Muscle layer of colon (tissue), 2 donors: ENCODE data around the gene CDH22.

Experiments used
- H3K27ac ChIP-seq: one replicate; pipeline ENCODE4 v1.7.0; 2013; ENCODE audit warnings: low read depth, mild to moderate bottlenecking, low read length, moderate library complexity
- H3K27me3 ChIP-seq, 2 donors: one replicate each; pipeline ENCODE4 v1.7.0; 2013; ENCODE audit warnings: low read length in 2 of 2, mild to moderate bottlenecking in 2 of 2; ENCODE audit not compliant: insufficient read depth in 2 of 2, control insufficient read depth in 1 of 2
- H3K36me3 ChIP-seq: one replicate; pipeline ENCODE4 v1.7.0; 2013; ENCODE audit warnings: mild to moderate bottlenecking, low read length; ENCODE audit not compliant: insufficient read depth
- H3K4me1 ChIP-seq: one replicate; pipeline ENCODE4 v1.7.0; 2013; ENCODE audit warnings: mild to moderate bottlenecking, low read length; ENCODE audit not compliant: insufficient read depth
- H3K4me3 ChIP-seq, 2 donors: one replicate each; pipeline ENCODE4 v1.7.0; 2013; ENCODE audit warnings: low read length in 2 of 2, low read depth in 1 of 2, mild to moderate bottlenecking in 1 of 2, moderate library complexity in 1 of 2
- H3K9ac ChIP-seq: one replicate; pipeline ENCODE4 v1.7.0; 2013; ENCODE audit warnings: low read length
- H3K9me3 ChIP-seq: one replicate; pipeline ENCODE4 v1.7.0; 2013; ENCODE audit warnings: mild to moderate bottlenecking, low read length
- donor health status: abdominal sarcoma.
- donor health status: Adenocarcinoma of cecum.

Gene CDH22

GRCh38 chr20:46308258-46309157, at the start of gene CDH22:
CDH22 (minus strand) TSS chr20:46308498; CDS start chr20:46251294, 57,204 bp downstream.
- no peaks in the 10 kb centered on the region for H3K9me3 ChIP-seq
- H3K27me3 ChIP-seq: peaks cover 45 to 85% of the 10 kb centered on the region in 2 donors
- no peaks in the 10 kb centered on the region for H3K36me3 ChIP-seq
- peak within 1 kb of the TSS in 1 of 2 donors; percentile 31 for H3K4me3 ChIP-seq
- no peak within 1 kb of the TSS for H3K9ac ChIP-seq
- H3K4me1 ChIP-seq: no peaks in the 10 kb centered on the region
- no peak within 1 kb of the TSS for H3K27ac ChIP-seq

- Histone ChIP-seq H3K36me3 (peaks cover 6% of the 10 kb centered on the region), H3K4me1 (peaks cover 9% of the 10 kb centered on the region), H3K27ac (no peak overlapping the region), H3K9me3 (no peaks in the 10 kb centered on the region), H3K27me3 (no peaks in the 10 kb centered on the region), H3K4me3 (no peak overlapping the region), H3K9ac (no peak overlapping the region)
These were observed 48.8 kb upstream of the CDH22 start for GRCh38 chr20:46357030-46357514.

GRCh38 chr20:46356195-46357029, 48.1 kb upstream of the CDH22 start:
- H3K4me3 ChIP-seq: no peak overlapping the region
- H3K4me1 ChIP-seq: peaks cover 2% of the 10 kb centered on the region
- H3K9me3 ChIP-seq: no peaks in the 10 kb centered on the region
- no peaks in the 10 kb centered on the region for H3K27me3 ChIP-seq
- no peak overlapping the region for H3K9ac ChIP-seq
- H3K27ac ChIP-seq: no peak overlapping the region
- H3K36me3 ChIP-seq: peaks cover 8% of the 10 kb centered on the region

GRCh38 chr20:46355778-46356177, 47.5 kb upstream of the CDH22 start:
- H3K27me3 ChIP-seq: no peaks in the 10 kb centered on the region
- H3K36me3 ChIP-seq: peaks cover 14% of the 10 kb centered on the region
- no peak overlapping the region for H3K4me3 ChIP-seq
- no peaks in the 10 kb centered on the region for H3K9me3 ChIP-seq
- no peak overlapping the region for H3K27ac ChIP-seq
- no peaks in the 10 kb centered on the region for H3K4me1 ChIP-seq
- no peak overlapping the region for H3K9ac ChIP-seq

- no peak overlapping the region for H3K9ac ChIP-seq
- H3K4me3 ChIP-seq: no peak overlapping the region
- no peaks in the 10 kb centered on the region for H3K9me3 ChIP-seq
- peaks cover 16% of the 10 kb centered on the region for H3K36me3 ChIP-seq
- H3K4me1 ChIP-seq: no peaks in the 10 kb centered on the region
- no peaks in the 10 kb centered on the region for H3K27me3 ChIP-seq
- no peak overlapping the region for H3K27ac ChIP-seq
These were observed 46.8 kb upstream of the CDH22 start for GRCh38 chr20:46354920-46355654.

- Histone ChIP-seq H3K36me3 (peaks cover 16% of the 10 kb centered on the region), H3K4me1 (no peaks in the 10 kb centered on the region), H3K9me3 (no peaks in the 10 kb centered on the region), H3K27me3 (no peaks in the 10 kb centered on the region), H3K27ac (no peak overlapping the region), H3K4me3 (no peak overlapping the region), H3K9ac (no peak overlapping the region)
These were observed 45.9 kb upstream of the CDH22 start for GRCh38 chr20:46354207-46354555.

GRCh38 chr20:46353500-46354206, 45.4 kb upstream of the CDH22 start:
- H3K27me3 ChIP-seq: no peaks in the 10 kb centered on the region
- H3K9me3 ChIP-seq: no peaks in the 10 kb centered on the region
- no peak overlapping the region for H3K9ac ChIP-seq
- no peak overlapping the region for H3K4me3 ChIP-seq
- H3K36me3 ChIP-seq: peaks cover 16% of the 10 kb centered on the region
- no peaks in the 10 kb centered on the region for H3K4me1 ChIP-seq
- H3K27ac ChIP-seq: no peak overlapping the region

- Histone ChIP-seq H3K9me3 (no peaks in the 10 kb centered on the region), H3K4me1 (no peaks in the 10 kb centered on the region), H3K4me3 (no peak overlapping the region), H3K36me3 (peaks cover 16% of the 10 kb centered on the region), H3K9ac (no peak overlapping the region), H3K27me3 (no peaks in the 10 kb centered on the region), H3K27ac (no peak overlapping the region)
These were observed 44.2 kb upstream of the CDH22 start for GRCh38 chr20:46352370-46352938.

GRCh38 chr20:46351357-46352058, 43.2 kb upstream of the CDH22 start:
- no peaks in the 10 kb centered on the region for H3K9me3 ChIP-seq
- H3K9ac ChIP-seq: no peak overlapping the region
- H3K27me3 ChIP-seq: no peaks in the 10 kb centered on the region
- peaks cover 16% of the 10 kb centered on the region for H3K36me3 ChIP-seq
- no peak overlapping the region for H3K4me3 ChIP-seq
- no peaks in the 10 kb centered on the region for H3K4me1 ChIP-seq
- H3K27ac ChIP-seq: no peak overlapping the region

- no peaks in the 10 kb centered on the region for H3K9me3 ChIP-seq
- peaks cover 16% of the 10 kb centered on the region for H3K36me3 ChIP-seq
- no peak overlapping the region for H3K27ac ChIP-seq
- no peaks in the 10 kb centered on the region for H3K27me3 ChIP-seq
- H3K9ac ChIP-seq: no peak overlapping the region
- no peaks in the 10 kb centered on the region for H3K4me1 ChIP-seq
- no peak overlapping the region for H3K4me3 ChIP-seq
These were observed 42.6 kb upstream of the CDH22 start for GRCh38 chr20:46350986-46351267.
